Adrenal gland (tissue), 5 donors: ENCODE data around the gene ZYX.
"Not testable (repeated sequence)": the region's sequence is repeated elsewhere in the genome, so short reads cannot be mapped to it uniquely, and the experiment has no call there.

Experiments used
- POLR2A ChIP-seq, 2 donors: fragments of 450-650 bp; IDR thresholded peaks; one replicate each; pipeline ENCODE4 v1.6.1; 2017; ENCODE audit warnings: antibody characterized with exemption in 2 of 2, mild to moderate bottlenecking in 2 of 2, moderate library complexity in 1 of 2
- TF ChIP-seq, protein P1 (sequence below), 6 experiments: fragments of 450-650 bp in 4 of 6; fragments of 200-600 bp in 2 of 6; sonication (generic) in 1 of 6; IDR thresholded peaks; 1 replicate in 5 of 6; 2 replicates in 1 of 6; pipeline versions ENCODE4 v1.5.1 to v1.8.0; 2016 to 2021; ENCODE audit warnings: antibody characterized with exemption in 6 of 6, mild to moderate bottlenecking in 2 of 6, moderate library complexity in 1 of 6
- donor health status: DM: no; HTN: no; CAD: no.

- TF ChIP-seq, protein P1, sequence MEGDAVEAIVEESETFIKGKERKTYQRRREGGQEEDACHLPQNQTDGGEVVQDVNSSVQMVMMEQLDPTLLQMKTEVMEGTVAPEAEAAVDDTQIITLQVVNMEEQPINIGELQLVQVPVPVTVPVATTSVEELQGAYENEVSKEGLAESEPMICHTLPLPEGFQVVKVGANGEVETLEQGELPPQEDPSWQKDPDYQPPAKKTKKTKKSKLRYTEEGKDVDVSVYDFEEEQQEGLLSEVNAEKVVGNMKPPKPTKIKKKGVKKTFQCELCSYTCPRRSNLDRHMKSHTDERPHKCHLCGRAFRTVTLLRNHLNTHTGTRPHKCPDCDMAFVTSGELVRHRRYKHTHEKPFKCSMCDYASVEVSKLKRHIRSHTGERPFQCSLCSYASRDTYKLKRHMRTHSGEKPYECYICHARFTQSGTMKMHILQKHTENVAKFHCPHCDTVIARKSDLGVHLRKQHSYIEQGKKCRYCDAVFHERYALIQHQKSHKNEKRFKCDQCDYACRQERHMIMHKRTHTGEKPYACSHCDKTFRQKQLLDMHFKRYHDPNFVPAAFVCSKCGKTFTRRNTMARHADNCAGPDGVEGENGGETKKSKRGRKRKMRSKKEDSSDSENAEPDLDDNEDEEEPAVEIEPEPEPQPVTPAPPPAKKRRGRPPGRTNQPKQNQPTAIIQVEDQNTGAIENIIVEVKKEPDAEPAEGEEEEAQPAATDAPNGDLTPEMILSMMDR (IDR thresholded peaks at IDR 0.05) = not testable (repeated sequence)
- not testable (repeated sequence) for TF ChIP-seq POLR2A (IDR thresholded peaks at IDR 0.05)
These were observed 39.5 kb downstream of the ZYX start for GRCh38 chr7:143420624-143421023.
